ENCODE results near the gene MECP2. TPM values are rescaled to one million over a fixed set of nuclear protein-coding genes. Genes with fewer than 3 reads are reported as not detected.

MECP2 gene
- total RNA-seq, 1 donor from 2014 or later: 105 TPM

GRCh38 chrX:154033848-154034247, 63.7 kb downstream of the MECP2 start:
- no peak for DNase-seq (ENCODE audit: low spot score)

DNA sequence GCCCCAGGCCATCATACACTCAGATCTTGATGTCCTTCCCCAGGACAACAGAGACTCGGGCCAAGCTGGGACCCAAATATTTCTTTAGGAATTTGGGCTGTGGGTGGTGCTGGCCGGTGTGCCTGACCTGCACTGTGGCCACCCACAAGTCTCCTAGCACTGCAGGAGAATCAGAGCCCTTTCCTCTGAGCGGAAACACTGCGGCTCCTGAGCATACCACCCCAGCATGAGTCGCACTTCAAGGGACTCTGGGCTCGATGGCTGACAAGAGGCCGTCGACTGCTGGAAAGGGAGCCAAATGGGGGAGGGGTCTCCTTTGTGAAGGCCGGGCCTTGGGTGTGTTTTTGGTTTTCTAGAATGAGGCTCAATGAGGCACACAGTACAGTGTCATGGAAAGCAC, 64.9 kb downstream of the MECP2 start:
- DNase-seq (ENCODE audit: low spot score): no peak

- no peak for DNase-seq (ENCODE audit: low spot score)
These were observed 65.4 kb downstream of the MECP2 start for GRCh38 chrX:154032160-154032559.

DNA sequence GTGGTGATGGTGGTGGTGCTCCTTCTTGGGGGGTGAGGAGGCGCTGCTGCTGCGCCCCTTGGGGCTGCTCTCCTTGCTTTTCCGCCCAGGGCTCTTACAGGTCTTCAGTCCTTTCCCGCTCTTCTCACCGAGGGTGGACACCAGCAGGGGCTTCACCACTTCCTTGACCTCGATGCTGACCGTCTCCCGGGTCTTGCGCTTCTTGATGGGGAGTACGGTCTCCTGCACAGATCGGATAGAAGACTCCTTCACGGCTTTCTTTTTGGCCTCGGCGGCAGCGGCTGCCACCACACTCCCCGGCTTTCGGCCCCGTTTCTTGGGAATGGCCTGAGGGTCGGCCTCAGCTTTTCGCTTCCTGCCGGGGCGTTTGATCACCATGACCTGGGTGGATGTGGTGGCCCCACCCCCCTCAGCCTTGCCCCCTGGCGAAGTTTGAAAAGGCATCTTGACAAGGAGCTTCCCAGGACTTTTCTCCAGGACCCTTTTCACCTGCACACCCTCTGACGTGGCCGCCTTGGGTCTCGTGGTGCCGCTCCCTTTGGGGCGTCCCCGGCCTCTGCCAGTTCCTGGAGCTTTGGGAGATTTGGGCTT, 66.7 kb downstream of the MECP2 start:
- DNase-seq (ENCODE audit: low spot score): no peak

DNA sequence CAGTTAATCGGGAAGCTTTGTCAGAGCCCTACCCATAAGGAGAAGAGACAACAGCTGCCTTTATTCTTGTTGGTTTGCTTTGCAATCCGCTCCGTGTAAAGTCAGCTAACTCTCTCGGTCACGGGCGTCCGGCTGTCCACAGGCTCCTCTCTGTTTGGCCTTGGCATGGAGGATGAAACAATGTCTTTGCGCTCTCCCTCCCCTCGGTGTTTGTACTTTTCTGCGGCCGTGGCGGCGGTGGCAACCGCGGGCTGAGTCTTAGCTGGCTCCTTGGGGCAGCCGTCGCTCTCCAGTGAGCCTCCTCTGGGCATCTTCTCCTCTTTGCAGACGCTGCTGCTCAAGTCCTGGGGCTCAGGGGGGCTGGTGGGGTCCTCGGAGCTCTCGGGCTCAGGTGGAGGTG, 67.3 kb downstream of the MECP2 start:
- no peak for DNase-seq (ENCODE audit: low spot score)

DNA sequence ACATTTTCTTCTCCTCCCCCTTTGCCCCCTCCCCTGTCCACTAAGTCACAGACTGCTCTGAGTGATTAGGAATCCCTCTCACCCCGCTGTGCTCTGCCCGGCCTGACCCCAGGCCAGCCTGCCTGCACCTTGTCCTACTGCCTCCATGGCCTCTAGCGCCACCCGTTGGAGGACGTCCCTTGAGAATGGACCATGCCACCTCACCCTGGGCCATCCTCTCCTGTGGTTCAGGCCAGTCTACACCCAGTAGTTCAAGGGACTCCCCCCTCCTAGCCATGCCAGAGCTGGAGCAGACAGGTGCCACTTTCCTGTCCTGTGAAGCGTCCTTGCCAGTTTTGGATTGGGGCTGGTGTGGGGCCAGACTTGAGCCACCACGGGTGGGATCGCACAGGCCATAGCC, 68.1 kb downstream of the MECP2 start:
- no peak for DNase-seq (ENCODE audit: low spot score)

DNA sequence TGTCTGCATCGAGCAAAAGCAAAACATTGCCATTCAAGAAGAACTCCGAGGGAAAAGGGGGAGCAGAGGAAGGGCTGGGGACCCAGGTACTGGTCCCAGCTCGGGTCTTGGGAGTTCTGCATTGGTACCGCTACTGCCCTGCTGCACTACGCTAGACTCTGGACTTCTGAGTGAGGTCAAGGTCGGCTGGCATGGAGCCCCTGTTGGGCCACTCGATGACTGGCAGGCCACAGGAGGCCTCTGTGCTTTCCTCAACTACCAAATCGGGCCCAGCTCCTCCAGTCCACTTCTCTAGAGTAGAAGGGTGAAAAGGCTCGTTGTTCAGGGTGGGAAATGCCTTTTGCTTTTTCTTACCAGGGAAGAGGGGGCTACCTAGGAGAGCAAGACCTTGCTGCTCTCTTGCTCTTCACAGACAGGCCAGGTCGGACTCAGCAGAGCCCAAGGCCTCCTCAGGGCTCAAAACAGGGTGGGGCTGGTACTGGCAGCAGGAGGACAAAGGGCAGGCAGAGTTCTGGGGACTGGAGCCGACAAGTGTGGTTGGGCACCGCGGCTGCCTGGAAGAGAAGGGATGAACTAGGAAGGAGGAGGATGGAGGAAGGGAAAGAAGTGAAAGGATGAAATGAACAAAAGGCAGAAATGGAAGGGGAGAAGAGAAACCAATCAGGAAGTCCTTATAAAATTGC, 68.9 kb downstream of the MECP2 start:
- DNase-seq (ENCODE audit: low spot score): no peak

- no peak for DNase-seq (ENCODE audit: low spot score)
These were observed 69.5 kb downstream of the MECP2 start for GRCh38 chrX:154027986-154028385.

- no peak for DNase-seq (ENCODE audit: low spot score)
These were observed 70.5 kb downstream of the MECP2 start for GRCh38 chrX:154027022-154027402.

DNA sequence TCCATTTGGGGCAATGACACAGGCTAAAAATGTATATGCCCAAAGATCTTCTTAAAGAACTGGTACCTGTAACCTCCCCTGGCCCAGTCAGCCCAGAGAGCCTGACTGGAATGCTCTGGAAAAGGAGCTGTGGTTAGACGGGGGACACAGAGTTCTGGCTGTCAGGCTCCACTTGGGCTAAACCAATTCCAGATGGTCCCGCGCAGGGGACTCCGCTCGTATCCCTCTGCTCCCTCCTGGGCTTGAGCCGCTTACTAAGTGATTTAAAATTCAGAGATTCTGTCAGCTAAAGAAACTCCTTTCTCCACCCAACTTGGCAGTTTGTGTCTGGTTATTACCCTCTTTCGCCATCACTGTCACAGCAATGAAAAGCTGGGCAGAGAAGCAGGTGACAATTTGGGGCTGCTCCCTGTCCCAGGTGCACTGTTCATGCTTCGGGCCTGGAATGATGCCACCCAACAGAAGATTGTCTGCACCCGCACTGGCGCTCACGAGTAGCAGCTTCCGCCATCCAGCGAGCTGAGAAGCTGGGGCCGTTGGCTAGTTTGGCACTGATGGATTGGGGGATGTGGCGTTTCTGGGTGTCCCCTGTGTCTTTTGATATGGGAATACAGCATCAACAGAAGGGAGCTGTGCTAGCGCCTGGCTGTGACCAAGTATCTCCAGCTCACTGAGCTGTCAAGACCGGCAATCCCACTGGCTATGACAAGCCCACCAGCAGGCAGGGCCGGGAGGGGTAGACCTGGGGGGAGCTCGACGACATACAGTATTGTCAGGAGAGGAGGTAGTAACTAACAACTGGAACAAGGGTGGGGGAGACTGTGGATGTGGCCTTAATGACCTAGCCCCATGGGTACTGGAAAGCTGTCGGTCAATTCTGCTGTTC, 71.1 kb downstream of the MECP2 start:
- no peak for DNase-seq (ENCODE audit: low spot score)

DNA sequence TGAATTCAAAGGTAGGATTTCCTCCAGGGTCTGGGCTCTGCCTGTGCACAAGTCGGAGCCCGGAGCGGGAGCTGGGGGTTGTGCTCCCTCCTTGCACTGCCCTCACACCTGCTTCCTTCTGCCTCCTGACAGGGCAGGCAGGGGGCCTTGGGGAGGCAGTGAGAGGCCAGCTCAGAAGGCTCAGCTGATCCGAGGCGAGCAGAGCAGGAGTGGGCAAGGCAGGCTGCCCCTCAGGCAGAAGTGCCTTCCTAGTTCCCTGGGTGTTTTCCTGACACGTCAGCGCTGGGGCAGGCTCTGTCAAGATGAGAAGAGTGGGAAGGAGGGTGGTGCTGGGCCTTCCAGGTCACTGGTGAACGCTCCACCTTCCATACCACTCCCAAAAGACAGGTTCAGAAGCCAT, 72.3 kb downstream of the MECP2 start:
- DNase-seq (ENCODE audit: low spot score): no peak

GRCh38 chrX:154024271-154024670, 73.2 kb downstream of the MECP2 start:
- DNase-seq (ENCODE audit: low spot score): no peak

GRCh38 chrX:154023276-154024000, 74.1 kb downstream of the MECP2 start:
- no peak for DNase-seq (ENCODE audit: low spot score)

DNA sequence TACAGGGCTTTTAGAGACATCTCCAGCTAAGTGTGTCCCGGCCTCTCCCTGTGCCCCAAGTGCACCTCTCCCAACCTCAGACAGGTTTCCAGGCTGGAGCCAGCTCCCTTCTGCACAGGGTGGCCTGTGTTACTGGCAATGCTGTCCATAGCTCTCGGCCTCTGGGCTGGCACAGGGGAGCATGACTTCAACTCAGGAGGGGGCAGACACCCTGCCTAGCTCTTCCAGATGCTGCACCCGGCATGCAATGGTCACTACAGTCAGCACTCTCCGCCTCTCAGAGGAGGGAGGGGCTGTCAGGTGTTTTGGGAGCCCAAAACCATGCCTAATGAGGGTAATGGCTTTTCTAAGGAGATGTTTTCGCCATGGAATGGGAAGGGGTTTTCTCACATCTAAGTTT, 75.4 kb downstream of the MECP2 start:
- DNase-seq (ENCODE audit: low spot score): no peak

GRCh38 chrX:154021131-154021611, 76.3 kb downstream of the MECP2 start:
- DNase-seq (ENCODE audit: low spot score): no peak

DNA sequence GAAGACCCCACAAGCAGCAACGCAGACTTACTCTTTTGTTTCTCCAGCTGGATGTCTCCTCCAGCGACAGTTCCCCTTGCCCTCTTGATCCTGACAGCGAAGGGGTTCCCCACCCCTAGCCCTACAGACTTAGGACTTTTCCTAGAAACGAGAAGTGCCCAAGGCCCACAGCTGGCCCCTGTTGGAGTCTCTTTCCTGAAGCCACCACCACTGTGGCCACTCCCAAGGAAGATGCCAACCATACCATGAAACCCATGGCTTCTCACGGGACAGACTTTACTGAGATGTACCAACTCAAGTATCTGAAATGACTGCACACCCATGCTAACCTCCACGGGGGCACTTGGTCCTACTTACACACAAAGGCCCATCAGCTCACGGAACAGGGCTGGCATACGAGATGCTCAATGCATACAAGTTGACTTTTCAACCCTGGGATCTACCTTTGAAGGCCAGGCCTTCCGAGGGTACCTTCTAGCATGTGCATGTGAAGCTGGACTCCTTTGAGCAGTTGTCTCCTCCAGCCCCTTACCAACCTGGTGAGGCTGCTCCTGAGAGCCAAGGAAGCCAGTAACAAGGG, 76.9 kb downstream of the MECP2 start:
- no peak for DNase-seq (ENCODE audit: low spot score)

- peak; percentile 55 for DNase-seq (ENCODE audit: low spot score)
These were observed 77.6 kb downstream of the MECP2 start, which contains the start of gene IRAK1 for GRCh38 chrX:154019633-154020528. IRAK1 (minus strand) TSS chrX:154019902; CDS start chrX:154019812, 90 bp downstream.

DNA sequence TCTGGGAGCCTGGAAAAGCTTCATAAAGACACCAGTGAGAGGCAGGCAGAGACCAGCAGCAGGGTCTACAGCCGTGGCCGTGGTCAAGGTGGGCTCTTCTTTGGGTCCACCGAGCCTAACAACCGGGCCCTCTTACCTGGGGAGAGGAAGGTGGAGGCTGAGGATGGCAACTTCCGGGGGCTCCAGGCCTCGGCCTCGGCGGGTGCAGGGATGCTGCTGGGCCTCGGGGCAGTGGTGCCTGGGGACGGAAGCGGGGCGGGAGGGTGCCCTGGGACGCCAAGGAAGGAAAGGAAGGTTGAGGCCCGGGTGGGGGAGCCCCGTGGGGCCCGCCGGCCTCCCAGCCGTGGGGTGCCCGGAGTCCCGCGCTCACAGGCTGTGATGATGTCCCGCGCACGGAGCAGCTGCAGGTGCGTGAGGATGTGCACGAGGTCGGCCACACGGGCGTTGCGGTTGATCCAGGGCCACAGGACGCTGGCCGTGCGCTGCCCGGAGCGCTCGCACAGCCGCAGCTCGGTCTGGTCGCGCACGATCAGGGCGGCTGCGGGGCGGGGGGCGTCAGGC, 78.4 kb downstream of the MECP2 start:
- no peak for DNase-seq (ENCODE audit: low spot score)

- no peak for DNase-seq (ENCODE audit: low spot score)
These were observed 78.9 kb downstream of the MECP2 start for GRCh38 chrX:154018518-154019060.
